ENCODE measurements around the gene NPAS3. TPM values are rescaled to one million over a fixed set of nuclear protein-coding genes. Genes with fewer than 3 reads are reported as not detected.

The NPAS3 gene
- total RNA-seq, 1 donor, result 0.36 TPM

DNA sequence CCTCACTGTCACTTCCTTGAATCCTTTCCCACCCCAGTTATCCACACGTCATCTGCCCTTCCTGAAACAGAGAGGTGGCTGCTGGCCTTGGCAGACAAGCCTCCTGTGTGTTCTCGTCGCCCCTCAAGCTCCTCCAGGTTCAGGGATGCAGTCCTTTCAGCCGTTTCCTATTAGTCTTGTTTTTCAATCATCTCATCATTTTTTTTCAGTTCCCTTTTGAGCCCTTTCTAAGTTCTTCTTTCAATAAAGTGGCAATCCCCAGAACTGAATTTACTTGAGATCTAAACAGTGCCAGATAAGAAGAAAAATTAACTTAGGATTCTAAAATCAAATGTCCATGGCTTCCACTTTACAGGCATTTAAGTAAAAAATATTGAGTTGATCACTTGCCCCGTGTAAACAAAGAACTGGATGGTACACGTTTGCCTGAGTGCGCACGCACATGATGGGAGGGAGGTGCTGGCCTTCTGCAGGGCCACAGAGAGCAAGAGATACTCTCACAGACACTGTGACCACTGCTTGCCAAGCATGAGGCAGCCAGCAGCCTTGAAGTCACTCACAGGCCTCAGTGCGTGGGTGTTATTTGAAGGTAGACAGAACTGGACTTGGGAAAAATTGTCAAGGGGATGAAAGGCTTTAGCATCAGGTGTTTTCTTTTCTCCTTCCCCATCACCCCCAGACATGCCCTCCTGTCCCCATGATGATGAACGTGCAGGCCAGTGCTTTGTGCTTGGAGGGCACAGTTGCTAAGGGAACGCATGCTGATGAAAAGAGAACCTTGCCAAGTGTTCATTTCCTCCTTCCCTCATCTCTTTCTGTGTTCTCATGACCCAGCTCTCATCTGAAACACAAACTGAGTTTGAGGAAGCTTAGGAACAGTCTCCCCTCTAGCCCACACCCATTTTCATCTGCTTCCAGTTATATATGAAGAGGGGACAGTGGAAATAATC, 603.9 kb downstream of the NPAS3 start:
- H3K4me3 ChIP-seq (ENCODE audit: low read depth, low read length), result no peak overlapping the region
- no peak for DNase-seq (ENCODE audit: low read depth)
- TF ChIP-seq, protein P1, sequence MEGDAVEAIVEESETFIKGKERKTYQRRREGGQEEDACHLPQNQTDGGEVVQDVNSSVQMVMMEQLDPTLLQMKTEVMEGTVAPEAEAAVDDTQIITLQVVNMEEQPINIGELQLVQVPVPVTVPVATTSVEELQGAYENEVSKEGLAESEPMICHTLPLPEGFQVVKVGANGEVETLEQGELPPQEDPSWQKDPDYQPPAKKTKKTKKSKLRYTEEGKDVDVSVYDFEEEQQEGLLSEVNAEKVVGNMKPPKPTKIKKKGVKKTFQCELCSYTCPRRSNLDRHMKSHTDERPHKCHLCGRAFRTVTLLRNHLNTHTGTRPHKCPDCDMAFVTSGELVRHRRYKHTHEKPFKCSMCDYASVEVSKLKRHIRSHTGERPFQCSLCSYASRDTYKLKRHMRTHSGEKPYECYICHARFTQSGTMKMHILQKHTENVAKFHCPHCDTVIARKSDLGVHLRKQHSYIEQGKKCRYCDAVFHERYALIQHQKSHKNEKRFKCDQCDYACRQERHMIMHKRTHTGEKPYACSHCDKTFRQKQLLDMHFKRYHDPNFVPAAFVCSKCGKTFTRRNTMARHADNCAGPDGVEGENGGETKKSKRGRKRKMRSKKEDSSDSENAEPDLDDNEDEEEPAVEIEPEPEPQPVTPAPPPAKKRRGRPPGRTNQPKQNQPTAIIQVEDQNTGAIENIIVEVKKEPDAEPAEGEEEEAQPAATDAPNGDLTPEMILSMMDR (IDR thresholded peaks at IDR 0.05; ENCODE audit: insufficient read depth, low read length), result no peak

DNA sequence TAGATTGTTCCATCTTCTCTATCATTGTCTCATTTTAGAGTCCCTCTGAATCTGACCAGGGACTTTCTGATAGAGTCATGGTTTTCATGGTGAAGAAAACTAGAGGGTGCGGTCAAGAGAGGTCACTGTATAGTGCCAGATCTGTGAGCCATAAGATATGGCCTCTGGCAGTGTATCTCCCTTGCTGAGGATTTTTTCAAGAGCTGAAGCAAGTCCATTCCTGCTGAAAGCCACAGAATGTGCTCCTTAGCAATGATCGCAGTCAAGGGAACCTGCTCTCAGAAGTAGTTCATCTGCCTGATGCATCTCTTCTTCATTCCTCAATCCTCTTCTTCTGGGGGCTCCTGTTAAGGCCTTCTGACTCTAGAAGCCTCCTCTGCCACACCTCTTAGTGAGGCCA, 607.0 kb downstream of the NPAS3 start:
- TF ChIP-seq, protein P1 (IDR thresholded peaks at IDR 0.05; ENCODE audit: insufficient read depth, low read length), result no peak
- DNase-seq (ENCODE audit: low read depth), result no peak
- no peak overlapping the region for H3K4me3 ChIP-seq (ENCODE audit: low read depth, low read length)

DNA sequence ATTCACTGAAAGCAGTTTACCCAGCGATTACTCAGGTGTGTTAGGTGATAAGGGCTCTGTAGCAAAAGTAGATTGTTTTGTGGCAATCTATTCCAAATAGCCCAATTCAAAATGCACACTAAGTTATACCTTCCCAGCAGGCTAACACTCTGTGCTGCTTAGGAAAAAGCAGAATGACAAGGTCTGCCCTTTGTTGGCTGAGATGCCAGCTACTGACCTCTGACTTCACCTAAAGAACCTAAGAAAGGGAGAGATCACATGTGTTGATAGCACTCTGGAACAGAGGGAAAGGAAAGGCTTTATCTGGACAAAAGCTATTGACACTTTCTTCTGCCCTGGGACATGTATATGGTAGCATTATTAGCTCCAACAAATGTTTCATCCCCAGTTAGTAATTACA, 609.9 kb downstream of the NPAS3 start:
- H3K4me3 ChIP-seq (ENCODE audit: low read depth, low read length), result no peak overlapping the region
- TF ChIP-seq, protein P1 (IDR thresholded peaks at IDR 0.05; ENCODE audit: insufficient read depth, low read length), result no peak

DNA sequence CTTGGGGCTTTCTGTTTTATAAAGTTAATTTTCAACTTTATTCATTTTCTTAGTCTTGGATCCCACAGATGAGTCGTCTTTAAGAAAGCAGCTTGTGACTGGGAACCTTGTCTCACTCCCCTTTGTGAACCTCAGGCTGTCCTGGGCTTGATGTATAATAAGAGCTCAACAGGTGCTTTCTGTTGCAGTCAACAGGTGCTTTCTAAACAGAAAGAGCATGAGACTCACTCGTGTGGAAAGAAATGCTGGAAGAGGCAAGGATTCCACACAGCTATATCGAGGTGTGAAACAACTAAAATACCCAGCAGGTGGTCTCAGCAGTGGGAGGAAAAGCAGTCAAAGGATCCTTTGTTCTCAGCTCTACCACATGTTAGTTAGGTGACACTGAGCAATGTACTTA, 613.3 kb downstream of the NPAS3 start:
- TF ChIP-seq, protein P1 (IDR thresholded peaks at IDR 0.05; ENCODE audit: insufficient read depth, low read length), result no peak
- no peak for DNase-seq (ENCODE audit: low read depth)
- H3K4me3 ChIP-seq (ENCODE audit: low read depth, low read length), result no peak overlapping the region

More for the DNA sequence above, 609.9 kb downstream of the NPAS3 start:
- no peak for DNase-seq (ENCODE audit: low read depth)

DNA sequence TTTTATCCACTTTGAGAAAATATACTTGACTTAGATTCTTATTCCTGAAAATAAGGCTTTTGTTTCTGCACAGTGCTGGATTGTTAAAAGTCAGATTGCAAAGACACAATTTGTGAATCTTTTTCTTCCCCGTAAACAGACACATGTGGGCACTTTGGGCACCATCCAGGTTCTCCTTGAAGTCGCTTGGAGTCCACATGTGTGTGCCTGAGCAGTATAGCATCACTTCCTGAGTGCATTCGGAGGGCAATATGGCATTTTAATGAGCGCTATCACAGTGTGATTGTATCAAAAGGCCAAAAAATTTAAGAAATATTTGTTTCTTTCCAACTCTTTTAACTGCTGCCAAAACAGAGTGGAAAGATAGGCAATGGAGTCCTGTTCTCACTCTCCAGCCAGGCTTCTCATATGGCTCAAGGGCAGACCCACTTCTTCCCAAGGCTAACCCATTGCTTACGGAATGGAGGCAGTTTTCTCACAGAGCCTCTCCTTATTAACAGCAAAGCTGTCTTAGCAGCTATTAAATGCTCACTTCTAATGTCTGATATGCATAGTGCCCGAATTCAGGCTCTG, 615.1 kb downstream of the NPAS3 start:
- H3K4me3 ChIP-seq (ENCODE audit: low read depth, low read length), result no peak overlapping the region
- TF ChIP-seq, protein P1 (IDR thresholded peaks at IDR 0.05; ENCODE audit: insufficient read depth, low read length), result no peak

GRCh38 chr14:33554988-33555387, 616.3 kb downstream of the NPAS3 start:
- TF ChIP-seq, protein P1 (IDR thresholded peaks at IDR 0.05; ENCODE audit: insufficient read depth, low read length), result no peak
- no peak for DNase-seq (ENCODE audit: low read depth)
- H3K4me3 ChIP-seq (ENCODE audit: low read depth, low read length), result no peak overlapping the region

More for the DNA sequence above, 615.1 kb downstream of the NPAS3 start:
- DNase-seq (ENCODE audit: low read depth), result no peak
